HepG2 (cell line): ENCODE measurements around the gene SGF29. TPM values are rescaled to one million over a fixed set of nuclear protein-coding genes. Genes with fewer than 3 reads are reported as not detected.

Source experiments
- CENPX ChIP-seq: sonication (generic); formaldehyde crosslinking; IDR thresholded peaks from 2 replicates; pipeline ENCODE4 v1.9.0; 2021; ENCODE audit warnings: mild to moderate bottlenecking, missing genetic modification reagents, moderate library complexity
- SMYD3 ChIP-seq: sonication (generic); formaldehyde crosslinking; IDR thresholded peaks from 2 replicates; pipeline ENCODE4 v1.8.1; 2023; ENCODE audit warnings: mild to moderate bottlenecking, missing genetic modification reagents
- SNRNP70 ChIP-seq: fragments of 200-400 bp; formaldehyde crosslinking; IDR thresholded peaks from 2 replicates; pipeline ENCODE4 v1.6.1; 2017; ENCODE audit warnings: mild to moderate bottlenecking, low read depth, low read length, moderate library complexity
- SOX6 ChIP-seq, 2 experiments: fragments of 450-650 bp in 1 of 2; sonication (generic) in 1 of 2; formaldehyde crosslinking in 1 of 2; IDR thresholded peaks; 2 replicates each; pipeline versions ENCODE4 v1.4.0 to v1.6.1; 2017 to 2020; ENCODE audit warnings: antibody characterized with exemption in 1 of 2, mild to moderate bottlenecking in 1 of 2, missing genetic modification reagents in 1 of 2
- TCF7 ChIP-seq: sonication (generic); IDR thresholded peaks from 2 replicates; pipeline ENCODE4 v1.6.1; 2016; ENCODE audit warnings: antibody characterized with exemption, low read depth
- TOE1 ChIP-seq: sonication (generic); formaldehyde crosslinking; IDR thresholded peaks from 2 replicates; pipeline ENCODE4 v1.4.0; 2020; ENCODE audit warnings: mild to moderate bottlenecking, missing genetic modification reagents
- ZNF180 ChIP-seq: sonication (generic); formaldehyde crosslinking; IDR thresholded peaks from 2 replicates; pipeline ENCODE4 v1.4.0; 2020; ENCODE audit warnings: low read depth, missing genetic modification reagents, borderline replicate concordance
- ZNF253 ChIP-seq: sonication (generic); formaldehyde crosslinking; IDR thresholded peaks from 2 replicates; pipeline ENCODE4 v1.8.0; 2022; ENCODE audit warnings: mild to moderate bottlenecking, missing genetic modification reagents, borderline replicate concordance
- ZNF264 ChIP-seq: sonication (generic); formaldehyde crosslinking; IDR thresholded peaks from 2 replicates; pipeline ENCODE4 v1.4.0; 2020; ENCODE audit warnings: missing genetic modification reagents
- ZNF333 ChIP-seq: sonication (generic); formaldehyde crosslinking; IDR thresholded peaks from 2 replicates; pipeline ENCODE4 v1.4.0; 2020; ENCODE audit warnings: mild to moderate bottlenecking, missing genetic modification reagents, borderline replicate concordance
- ZNF33A ChIP-seq: sonication (generic); formaldehyde crosslinking; IDR thresholded peaks from 2 replicates; pipeline ENCODE4 v1.5.1; 2020; ENCODE audit warnings: missing genetic modification reagents, mild to moderate bottlenecking, moderate library complexity, borderline replicate concordance
- ZNF572 ChIP-seq: sonication (generic); formaldehyde crosslinking; IDR thresholded peaks from 2 replicates; pipeline ENCODE4 v1.5.1; 2020; ENCODE audit warnings: mild to moderate bottlenecking, missing genetic modification reagents
- ZNF605 ChIP-seq: sonication (generic); formaldehyde crosslinking; IDR thresholded peaks from 2 replicates; pipeline ENCODE4 v1.8.0; 2022; ENCODE audit warnings: mild to moderate bottlenecking, missing genetic modification reagents
- ZNF766 ChIP-seq: sonication (generic); formaldehyde crosslinking; IDR thresholded peaks from 2 replicates; pipeline ENCODE4 v1.5.0; 2020; ENCODE audit warnings: missing genetic modification reagents, borderline replicate concordance
- ZSCAN25 ChIP-seq: sonication (generic); formaldehyde crosslinking; IDR thresholded peaks from 2 replicates; pipeline ENCODE4 v1.8.0; 2022; ENCODE audit warnings: mild to moderate bottlenecking, missing genetic modification reagents
- polyA plus RNA-seq, 8 experiments: library from polyadenylated mRNA; depleted of rRNA in 3 of 8; stranded (reverse) in 7 of 8; unstranded in 1 of 8; fragments of >200 nt; fragmentation: Illumina TruSeq in 4 of 8; extraction: Trizol in 4 of 8; gene quantifications; 2 replicates each; pipeline versions ENCODE4 v1.2.1 to v1.2.3, GENCODE V29; 2011 to 2016; ENCODE audit warnings: low read depth in 4 of 8, missing spikeins in 1 of 8, mixed read lengths in 1 of 8; ENCODE audit not compliant: insufficient read depth in 1 of 8
- total RNA-seq, 5 experiments: library from RNA; depleted of rRNA; stranded (reverse); fragments of >200 nt; fragmentation: Illumina TruSeq; extraction: Trizol; gene quantifications; 2 replicates each; pipeline ENCODE4 v1.2.3, GENCODE V29; 2016; ENCODE audit warnings: low read depth in 1 of 5
- TF ChIP-seq, protein P1 (sequence below): sonication (generic); formaldehyde crosslinking; IDR thresholded peaks from 2 replicates; pipeline ENCODE4 v1.4.0; 2020; ENCODE audit warnings: missing genetic modification reagents
- TF ChIP-seq, protein P2 (sequence below): sonication (generic); formaldehyde crosslinking; IDR thresholded peaks from 2 replicates; pipeline ENCODE4 v1.5.1; 2020; ENCODE audit warnings: mild to moderate bottlenecking, missing genetic modification reagents, borderline replicate concordance

SGF29 gene
- total and polyA plus RNA-seq, 2 of the 13 experiments (the other 11 are each of a cell fraction or from before 2014, with no cell fraction given), result 5.0 to 29.4 TPM

DNA sequence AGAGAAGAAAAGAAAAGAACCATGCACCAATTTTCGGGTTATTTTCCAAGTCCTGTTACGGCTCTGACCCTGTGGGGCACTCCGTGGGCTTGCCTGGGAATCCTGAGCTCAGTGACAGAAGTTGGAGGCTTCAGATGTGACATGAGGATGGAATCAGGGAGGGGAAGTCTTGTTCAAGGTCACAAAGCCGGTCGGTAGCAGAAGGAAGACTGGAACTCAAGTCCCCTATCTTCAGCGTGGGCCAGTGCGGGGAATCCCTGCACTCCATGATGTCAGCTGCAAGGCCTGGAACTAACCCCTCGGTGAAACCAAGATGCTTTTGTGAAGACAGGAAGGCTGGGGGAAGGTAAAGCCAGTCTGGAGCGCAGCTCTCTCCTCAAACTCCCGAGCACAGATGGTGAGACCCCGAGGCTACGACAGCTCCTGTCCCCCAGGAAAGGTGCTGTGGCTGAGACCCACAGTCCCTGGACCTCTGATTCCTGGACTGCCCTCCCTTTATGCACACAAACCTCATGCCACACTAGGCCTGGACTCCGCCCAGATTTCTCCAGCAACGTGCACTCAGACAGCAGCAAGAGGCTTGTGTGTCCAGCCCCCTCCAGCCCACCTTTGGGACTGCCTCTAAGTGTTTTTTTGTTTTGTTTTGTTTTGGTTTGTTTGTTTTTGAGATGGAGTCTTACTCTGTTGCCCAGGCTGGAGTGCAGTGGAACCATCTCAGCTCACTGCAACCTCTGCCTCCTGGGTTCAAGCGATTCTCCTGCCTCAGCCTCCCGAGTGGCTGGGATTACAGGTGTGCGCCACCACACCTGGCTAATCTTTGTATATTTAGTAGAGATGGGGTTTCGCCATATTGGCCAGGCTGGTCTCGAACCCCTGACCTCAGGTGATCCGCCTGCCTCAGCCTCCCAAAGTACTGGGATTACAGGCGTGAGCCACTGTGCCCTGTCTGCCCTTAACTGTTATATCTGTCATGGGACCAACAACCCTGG is 41.6 kb upstream of the SGF29 start (continued):
- TF ChIP-seq SOX6 (IDR thresholded peaks at IDR 0.05), result no peak
- TF ChIP-seq SOX6 (CRISPR knock-in tag; IDR thresholded peaks at IDR 0.05), result no peak
- TF ChIP-seq ZNF180, result no peak
- no peak for TF ChIP-seq CENPX (CRISPR knock-in tag)
- no peak for TF ChIP-seq SMYD3 (CRISPR knock-in tag)
- TF ChIP-seq ZNF253 (CRISPR knock-in tag), result no peak
- TF ChIP-seq ZNF766, result peak; percentile 23; the same call in 1 of the 2 replicates
- no peak for TF ChIP-seq ZNF264 (CRISPR knock-in tag)
- TF ChIP-seq ZSCAN25 (CRISPR knock-in tag), result no peak
- TF ChIP-seq SNRNP70, result no peak
- TF ChIP-seq ZNF33A (CRISPR knock-in tag), result no peak
- TF ChIP-seq, protein P1, sequence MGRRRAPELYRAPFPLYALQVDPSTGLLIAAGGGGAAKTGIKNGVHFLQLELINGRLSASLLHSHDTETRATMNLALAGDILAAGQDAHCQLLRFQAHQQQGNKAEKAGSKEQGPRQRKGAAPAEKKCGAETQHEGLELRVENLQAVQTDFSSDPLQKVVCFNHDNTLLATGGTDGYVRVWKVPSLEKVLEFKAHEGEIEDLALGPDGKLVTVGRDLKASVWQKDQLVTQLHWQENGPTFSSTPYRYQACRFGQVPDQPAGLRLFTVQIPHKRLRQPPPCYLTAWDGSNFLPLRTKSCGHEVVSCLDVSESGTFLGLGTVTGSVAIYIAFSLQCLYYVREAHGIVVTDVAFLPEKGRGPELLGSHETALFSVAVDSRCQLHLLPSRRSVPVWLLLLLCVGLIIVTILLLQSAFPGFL (CRISPR knock-in tag), result no peak
- TF ChIP-seq, protein P2, sequence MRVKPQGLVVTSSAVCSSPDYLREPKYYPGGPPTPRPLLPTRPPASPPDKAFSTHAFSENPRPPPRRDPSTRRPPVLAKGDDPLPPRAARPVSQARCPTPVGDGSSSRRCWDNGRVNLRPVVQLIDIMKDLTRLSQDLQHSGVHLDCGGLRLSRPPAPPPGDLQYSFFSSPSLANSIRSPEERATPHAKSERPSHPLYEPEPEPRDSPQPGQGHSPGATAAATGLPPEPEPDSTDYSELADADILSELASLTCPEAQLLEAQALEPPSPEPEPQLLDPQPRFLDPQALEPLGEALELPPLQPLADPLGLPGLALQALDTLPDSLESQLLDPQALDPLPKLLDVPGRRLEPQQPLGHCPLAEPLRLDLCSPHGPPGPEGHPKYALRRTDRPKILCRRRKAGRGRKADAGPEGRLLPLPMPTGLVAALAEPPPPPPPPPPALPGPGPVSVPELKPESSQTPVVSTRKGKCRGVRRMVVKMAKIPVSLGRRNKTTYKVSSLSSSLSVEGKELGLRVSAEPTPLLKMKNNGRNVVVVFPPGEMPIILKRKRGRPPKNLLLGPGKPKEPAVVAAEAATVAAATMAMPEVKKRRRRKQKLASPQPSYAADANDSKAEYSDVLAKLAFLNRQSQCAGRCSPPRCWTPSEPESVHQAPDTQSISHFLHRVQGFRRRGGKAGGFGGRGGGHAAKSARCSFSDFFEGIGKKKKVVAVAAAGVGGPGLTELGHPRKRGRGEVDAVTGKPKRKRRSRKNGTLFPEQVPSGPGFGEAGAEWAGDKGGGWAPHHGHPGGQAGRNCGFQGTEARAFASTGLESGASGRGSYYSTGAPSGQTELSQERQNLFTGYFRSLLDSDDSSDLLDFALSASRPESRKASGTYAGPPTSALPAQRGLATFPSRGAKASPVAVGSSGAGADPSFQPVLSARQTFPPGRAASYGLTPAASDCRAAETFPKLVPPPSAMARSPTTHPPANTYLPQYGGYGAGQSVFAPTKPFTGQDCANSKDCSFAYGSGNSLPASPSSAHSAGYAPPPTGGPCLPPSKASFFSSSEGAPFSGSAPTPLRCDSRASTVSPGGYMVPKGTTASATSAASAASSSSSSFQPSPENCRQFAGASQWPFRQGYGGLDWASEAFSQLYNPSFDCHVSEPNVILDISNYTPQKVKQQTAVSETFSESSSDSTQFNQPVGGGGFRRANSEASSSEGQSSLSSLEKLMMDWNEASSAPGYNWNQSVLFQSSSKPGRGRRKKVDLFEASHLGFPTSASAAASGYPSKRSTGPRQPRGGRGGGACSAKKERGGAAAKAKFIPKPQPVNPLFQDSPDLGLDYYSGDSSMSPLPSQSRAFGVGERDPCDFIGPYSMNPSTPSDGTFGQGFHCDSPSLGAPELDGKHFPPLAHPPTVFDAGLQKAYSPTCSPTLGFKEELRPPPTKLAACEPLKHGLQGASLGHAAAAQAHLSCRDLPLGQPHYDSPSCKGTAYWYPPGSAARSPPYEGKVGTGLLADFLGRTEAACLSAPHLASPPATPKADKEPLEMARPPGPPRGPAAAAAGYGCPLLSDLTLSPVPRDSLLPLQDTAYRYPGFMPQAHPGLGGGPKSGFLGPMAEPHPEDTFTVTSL (CRISPR knock-in tag), result no peak
- TF ChIP-seq TCF7, result no peak
- peak; percentile 49; the same call in 1 of the 2 replicates for TF ChIP-seq ZNF572 (CRISPR knock-in tag)
- TF ChIP-seq TOE1 (CRISPR knock-in tag), result no peak
- peak; percentile 33; the same call in 1 of the 2 replicates for TF ChIP-seq ZNF605 (CRISPR knock-in tag)
- TF ChIP-seq ZNF333 (CRISPR knock-in tag), result no peak
